Natural killer cell (primary cell): Measurements from ENCODE around the gene ELF5. TPM values are rescaled to one million over a fixed set of nuclear protein-coding genes. Genes with fewer than 3 reads are reported as not detected.

Experiments used
- ATAC-seq, 3 donors: fragments of 150-1000 bp in 2 of 3; fragments of 200-7000 bp in 1 of 3; cut with Tn5 transposase; 1 replicate in 1 of 3; 2 replicates in 2 of 3; pipeline ENCODE4 v1.10.0; 2021; ENCODE audit warnings: mild to moderate bottlenecking in 2 of 3, moderate library complexity in 2 of 3
- DNase-seq, 2 donors: peaks; one replicate each; pipeline versions ENCODE4 v3.0.0 to v3.0.0-alpha.2; 2013 to 2021; ENCODE audit warnings: mixed read lengths in 1 of 2
- H3K27ac ChIP-seq: one replicate; pipeline ENCODE4 v1.5.1; 2013; ENCODE audit warnings: mild to moderate bottlenecking, low read length
- H3K27me3 ChIP-seq: one replicate; pipeline ENCODE4 v1.6.1; 2013; ENCODE audit warnings: low read length; ENCODE audit not compliant: control insufficient read depth, insufficient read depth
- H3K36me3 ChIP-seq: one replicate; pipeline ENCODE4 v1.6.1; 2013; ENCODE audit warnings: low read length; ENCODE audit not compliant: control insufficient read depth, insufficient read depth
- H3K4me1 ChIP-seq: one replicate; pipeline ENCODE4 v1.6.1; 2013; ENCODE audit warnings: low read length; ENCODE audit not compliant: control insufficient read depth, insufficient read depth
- H3K4me3 ChIP-seq: one replicate; pipeline ENCODE4 v1.5.1; 2013; ENCODE audit warnings: low read length
- H3K9me3 ChIP-seq: one replicate; pipeline ENCODE4 v1.6.1; 2013; ENCODE audit warnings: low read length; ENCODE audit not compliant: control insufficient read depth, insufficient read depth
- H3K27ac Mint-ChIP-seq, 2 donors: one replicate each; pipeline ENCODE4 v1.8.0; 2022; ENCODE audit warnings: mild to moderate bottlenecking in 2 of 2, mixed read lengths in 2 of 2, moderate library complexity in 1 of 2
- H3K27me3 Mint-ChIP-seq, 2 donors: one replicate each; pipeline ENCODE4 v1.8.0; 2022; ENCODE audit warnings: low read depth in 2 of 2, mixed read lengths in 2 of 2
- H3K36me3 Mint-ChIP-seq: one replicate; pipeline ENCODE4 v1.8.0; 2022; ENCODE audit warnings: mixed read lengths
- H3K4me1 Mint-ChIP-seq, 2 donors: one replicate each; pipeline ENCODE4 v1.8.0; 2022; ENCODE audit warnings: mixed read lengths in 2 of 2
- H3K4me3 Mint-ChIP-seq: one replicate; pipeline ENCODE4 v1.8.0; 2022; ENCODE audit warnings: mild to moderate bottlenecking, moderate library complexity, mixed read lengths
- H3K9me3 Mint-ChIP-seq, 2 donors: one replicate each; pipeline ENCODE4 v1.8.0; 2022; ENCODE audit warnings: mixed read lengths in 2 of 2
- CTCF ChIP-seq: fragments of 200-600 bp; IDR thresholded peaks from one replicate; pipeline ENCODE4 v1.8.0; 2022; ENCODE audit warnings: antibody characterized with exemption
- WGBS: methylation state at CpG from one replicate; pipeline ENCODE4 v1.1.7; 2013; ENCODE audit warnings: missing lambda C conversion rate; ENCODE audit not compliant: insufficient coverage; 5-methylcytosine and 5-hydroxymethylcytosine counted together
- intact Hi-C: fragments of 100-400 bp; cut with micrococcal nuclease; formaldehyde crosslinking; loops from one replicate; pipeline ENCODE4 v1.14.2; 2022
- total RNA-seq, 4 donors: library from RNA; stranded (reverse); fragments of 120-200 nt in 1 of 4; gene quantifications; one replicate each; pipeline versions ENCODE4 v1.2.3 to v1.2.4, GENCODE V29; 2013 to 2022

The ELF5 gene
- total RNA-seq, 3 donors from 2014 or later (not counting 1 experiment from before 2014, with no cell fraction given): not detected

GRCh38 chr11:34514597-34514996, 1.0 kb upstream of the ELF5 start:
- intact Hi-C loops: no loop called here
- ATAC-seq: no peak

GRCh38 chr11:34512840-34513681, 533 bp downstream of the ELF5 start:
- H3K27me3 ChIP-seq: no peaks in the 10 kb centered on the region
- no peaks in the 10 kb centered on the region for H3K36me3 Mint-ChIP-seq
- no peaks in the 10 kb centered on the region for H3K4me1 ChIP-seq
- H3K27ac Mint-ChIP-seq: no peak overlapping the region
- H3K4me3 ChIP-seq: no peak overlapping the region
- no peak overlapping the region for H3K4me3 Mint-ChIP-seq
- TF ChIP-seq CTCF: peak; percentile 64
- H3K9me3 Mint-ChIP-seq: no peaks in the 10 kb centered on the region
- H3K9me3 ChIP-seq: no peaks in the 10 kb centered on the region
- H3K4me1 Mint-ChIP-seq: no peaks in the 10 kb centered on the region
- DNase-seq: peak; percentile 33 to 61
- peak; percentile 63 to 84 (median 73) for ATAC-seq
- H3K27me3 Mint-ChIP-seq: peaks cover under 1 to 9% of the 10 kb centered on the region in 2 donors
- H3K27ac ChIP-seq: no peak overlapping the region
- 79% methylated on average over 23 of the region's 24 CpGs for WGBS
- intact Hi-C loops: no loop called here
- no peaks in the 10 kb centered on the region for H3K36me3 ChIP-seq

More at GRCh38 chr11:34514597-34514996, 1.0 kb upstream of the ELF5 start:
- Mint-ChIP-seq H3K4me3 (no peak overlapping the region), H3K36me3 (no peaks in the 10 kb centered on the region), H3K27me3 (peaks cover 2 to 16% of the 10 kb centered on the region in 2 donors), H3K27ac (no peak overlapping the region), H3K9me3 (no peaks in the 10 kb centered on the region), H3K4me1 (no peaks in the 10 kb centered on the region)
- H3K9me3 ChIP-seq: no peaks in the 10 kb centered on the region
- no peak overlapping the region for H3K27ac ChIP-seq
- no peak overlapping the region for H3K4me3 ChIP-seq
- TF ChIP-seq CTCF: no peak
- DNase-seq: no peak
- H3K36me3 ChIP-seq: no peaks in the 10 kb centered on the region
- 86% methylated on average over 6 of the region's 7 CpGs for WGBS
- H3K4me1 ChIP-seq: no peaks in the 10 kb centered on the region
- no peaks in the 10 kb centered on the region for H3K27me3 ChIP-seq

GRCh38 chr11:34510673-34511072, 2.9 kb downstream of the ELF5 start:
- no peak overlapping the region for H3K4me3 ChIP-seq
- Mint-ChIP-seq H3K36me3 (no peaks in the 10 kb centered on the region), H3K27me3 (peaks cover 0 to 3% of the 10 kb centered on the region in 2 donors), H3K27ac (no peak overlapping the region), H3K4me1 (no peaks in the 10 kb centered on the region), H3K9me3 (no peaks in the 10 kb centered on the region), H3K4me3 (no peak overlapping the region)
- DNase-seq (no peak), ATAC-seq (no peak)
- H3K36me3 ChIP-seq: no peaks in the 10 kb centered on the region
- intact Hi-C loops: no loop called here
- no peak overlapping the region for H3K27ac ChIP-seq
- TF ChIP-seq CTCF: no peak
- WGBS: 91% methylated on average over 2 of the region's 2 CpGs
- no peaks in the 10 kb centered on the region for H3K4me1 ChIP-seq
- H3K9me3 ChIP-seq: no peaks in the 10 kb centered on the region
- H3K27me3 ChIP-seq: no peaks in the 10 kb centered on the region

- H3K9me3 ChIP-seq: no peaks in the 10 kb centered on the region
- H3K36me3 ChIP-seq: no peaks in the 10 kb centered on the region
- intact Hi-C loops: no loop called here
- Mint-ChIP-seq H3K27me3 (no peaks in the 10 kb centered on the region), H3K27ac (no peak overlapping the region), H3K9me3 (no peaks in the 10 kb centered on the region), H3K4me1 (no peaks in the 10 kb centered on the region), H3K36me3 (no peaks in the 10 kb centered on the region), H3K4me3 (no peak overlapping the region)
- no peak overlapping the region for H3K4me3 ChIP-seq
- H3K4me1 ChIP-seq: no peaks in the 10 kb centered on the region
- no peak overlapping the region for H3K27ac ChIP-seq
- DNase-seq (no peak), ATAC-seq (no peak)
- no peaks in the 10 kb centered on the region for H3K27me3 ChIP-seq
- TF ChIP-seq CTCF: no peak
These were observed 3.4 kb downstream of the ELF5 start for GRCh38 chr11:34510218-34510617.
